Endothelial cell of umbilical vein (primary cell): ENCODE measurements around the gene KCNC4. TPM values are rescaled to one million over a fixed set of nuclear protein-coding genes. Genes with fewer than 3 reads are reported as not detected.

Experiments
- BruUV-seq: library from RNA; stranded (reverse); fragments of 400-500 nt; replicated peaks from 2 replicates; lab custom pipeline; 2021; lab: Mats Ljungman, UMichigan
- CTCF ChIA-PET: fragments of 300-600, 350-600 bp; sonication (Branson Sonifier 250); formaldehyde crosslinking; loops from one replicate; lab custom pipeline; 2021; ENCODE audit warnings: antibody characterized with exemption, inconsistent platforms; lab: Charles Lee
- POLR2A ChIA-PET: fragments of 300-600, 350-600 bp; sonication (Branson Sonifier 250); formaldehyde crosslinking; loops from one replicate; lab custom pipeline; 2021; ENCODE audit warnings: antibody characterized with exemption, inconsistent platforms; lab: Charles Lee
- DNase-seq: peaks from one replicate; pipeline ENCODE4 v3.0.0-alpha.2; 2011; ENCODE audit warnings: low read depth, low spot score
- FAIRE-seq: peaks from 2 replicates; lab custom pipeline; 2011; peaks lifted over from hg19 to GRCh38; lab: Jason Lieb, UNC
- H2AFZ ChIP-seq: 2 replicates; pipeline ENCODE4 v1.6.0; 2012; ENCODE audit warnings: low read depth, low read length, control low read depth, inconsistent platforms
- H3K27ac ChIP-seq: 2 replicates; pipeline ENCODE4 v1.5.1; 2011; ENCODE audit warnings: low read depth, mild to moderate bottlenecking, control low read depth, low read length, moderate library complexity; ENCODE audit not compliant: insufficient read depth
- H3K27me3 ChIP-seq, 2 experiments: 2 replicates each; pipeline versions ENCODE4 v1.6.0 to v1.6.1; 2011; ENCODE audit warnings: low read length in 2 of 2, mixed read lengths in 1 of 2; ENCODE audit not compliant: control insufficient read depth in 2 of 2, insufficient read depth in 2 of 2
- H3K36me3 ChIP-seq, 2 experiments: 2 replicates in 1 of 2; 3 replicates in 1 of 2; pipeline ENCODE4 v1.5.1; 2011; ENCODE audit warnings: low read length in 2 of 2, mild to moderate bottlenecking in 1 of 2, moderate library complexity in 1 of 2; ENCODE audit not compliant: control insufficient read depth in 2 of 2, insufficient read depth in 2 of 2; ENCODE audit errors: extremely low read depth in 1 of 2
- H3K4me1 ChIP-seq: 3 replicates; pipeline ENCODE4 v1.5.1; 2011; ENCODE audit warnings: mild to moderate bottlenecking, low read length; ENCODE audit not compliant: control insufficient read depth, insufficient read depth; ENCODE audit errors: extremely low read depth
- H3K4me2 ChIP-seq: 2 replicates; pipeline ENCODE4 v1.6.1; 2011; ENCODE audit warnings: low read length, control low read depth, mixed read lengths; ENCODE audit not compliant: insufficient read depth
- H3K4me3 ChIP-seq, 3 experiments: fragments of 200-600 bp in 1 of 3; sonication (generic), shearing (Covaris generic) in 1 of 3; replicated peaks in 1 of 3; 2 replicates each; pipeline ENCODE4 v1.5.1; 2011 to 2016; ENCODE audit warnings: control low read depth in 3 of 3, low read length in 3 of 3, mild to moderate bottlenecking in 2 of 3, inconsistent platforms in 1 of 3, low read depth in 1 of 3, moderate library complexity in 1 of 3; ENCODE audit not compliant: insufficient read depth in 1 of 3
- H3K79me2 ChIP-seq: 2 replicates; pipeline ENCODE4 v1.6.0; 2012; ENCODE audit warnings: low read length, inconsistent platforms; ENCODE audit not compliant: control insufficient read depth, insufficient read depth
- H3K9ac ChIP-seq: replicated peaks from 2 replicates; pipeline ENCODE3; 2011; ENCODE audit warnings: low read length, control low read depth; ENCODE audit not compliant: insufficient read depth; ENCODE audit errors: extremely low read depth
- H3K9me1 ChIP-seq: replicated peaks from 3 replicates; pipeline ENCODE4 v1.6.0; 2011; ENCODE audit warnings: mild to moderate bottlenecking, low read length; ENCODE audit not compliant: control insufficient read depth, insufficient read depth; ENCODE audit errors: extremely low read depth
- H3K9me3 ChIP-seq: replicated peaks from 2 replicates; pipeline ENCODE4 v1.5.1; 2012; ENCODE audit warnings: low read length, inconsistent platforms; ENCODE audit not compliant: control insufficient read depth, insufficient read depth
- H4K20me1 ChIP-seq: replicated peaks from 2 replicates; pipeline ENCODE3; 2011; ENCODE audit warnings: mild to moderate bottlenecking, low read length; ENCODE audit not compliant: control insufficient read depth, insufficient read depth; ENCODE audit errors: extremely low read depth
- EZH2 ChIP-seq: IDR thresholded peaks from 2 replicates; pipeline ENCODE4 v1.6.1; 2012; ENCODE audit warnings: borderline replicate concordance, low read depth, mild to moderate bottlenecking, moderate library complexity, low read length, inconsistent platforms; ENCODE audit not compliant: severe bottlenecking
- FOS ChIP-seq: IDR thresholded peaks from 2 replicates; pipeline ENCODE4 v1.6.1; 2011; ENCODE audit warnings: mild to moderate bottlenecking, low read length, moderate library complexity, borderline replicate concordance; ENCODE audit not compliant: insufficient read depth
- GATA2 ChIP-seq: IDR thresholded peaks from 2 replicates; pipeline ENCODE4 v1.7.0; 2011; ENCODE audit warnings: low read depth, mild to moderate bottlenecking, moderate library complexity, mixed read lengths, low read length; ENCODE audit not compliant: insufficient read length, insufficient read depth
- JUN ChIP-seq: IDR thresholded peaks from 2 replicates; pipeline ENCODE4 v1.6.1; 2011; ENCODE audit warnings: borderline replicate concordance, low read depth; ENCODE audit not compliant: insufficient read length, insufficient read depth
- MYC ChIP-seq: IDR thresholded peaks from one replicate; pipeline ENCODE4 v1.6.1; 2011; ENCODE audit warnings: mild to moderate bottlenecking, low read depth, low read length
- POLR2A ChIP-seq: IDR thresholded peaks from 2 replicates; pipeline ENCODE4 v1.6.1; 2012; ENCODE audit warnings: low read depth, mild to moderate bottlenecking, control low read depth, low read length
- POLR2AphosphoS5 ChIP-seq: IDR thresholded peaks from 2 replicates; pipeline ENCODE4 v1.6.1; 2012; ENCODE audit warnings: low read depth, mild to moderate bottlenecking, control low read depth, low read length, moderate library complexity; ENCODE audit not compliant: insufficient read depth
- dilution Hi-C: fragments of 300-500 bp; cut with MboI; formaldehyde crosslinking; loops from one replicate; pipeline ENCODE4 v1.15.0; 2019; ENCODE audit warnings: low sequenced_read_pairs; ENCODE audit not compliant: extremely low pct_ligation_motif_present
- intact Hi-C: fragments of 100-400 bp; cut with micrococcal nuclease; formaldehyde crosslinking; loops from one replicate; pipeline ENCODE4 v1.10.0; 2022
- polyA plus RNA-seq, 4 experiments: library from polyadenylated mRNA; depleted of rRNA in 3 of 4; stranded (reverse) in 3 of 4; unstranded in 1 of 4; fragments of >200 nt; gene quantifications; 2 replicates each; pipeline versions ENCODE4 v1.2.1 to v1.2.3, GENCODE V29; 2011 to 2012; ENCODE audit warnings: missing spikeins in 1 of 4
- total RNA-seq: library from RNA; stranded (reverse); gene quantifications from 2 replicates; pipeline ENCODE4 v1.2.3, GENCODE V29; 2021
- TF ChIP-seq, protein P1 (sequence below), 2 donors: IDR thresholded peaks; 1 replicate in 1 of 2; 2 replicates in 1 of 2; pipeline ENCODE4 v1.5.1; 2011; ENCODE audit warnings: low read length in 2 of 2, mild to moderate bottlenecking in 2 of 2, moderate library complexity in 2 of 2, control low read depth in 1 of 2, inconsistent platforms in 1 of 2, low read depth in 1 of 2; ENCODE audit not compliant: insufficient read depth in 1 of 2; ENCODE audit errors: extremely low read depth in 1 of 2
- TF ChIP-seq, protein P2 (sequence below): IDR thresholded peaks from 2 replicates; pipeline ENCODE4 v1.6.1; 2011; ENCODE audit not compliant: insufficient read depth, insufficient read length

The KCNC4 gene
- total and polyA plus RNA-seq, 2 donors (not counting 3 experiments of a cell fraction or from before 2014, with no cell fraction given), result 6.7 to 22.5 TPM

DNA sequence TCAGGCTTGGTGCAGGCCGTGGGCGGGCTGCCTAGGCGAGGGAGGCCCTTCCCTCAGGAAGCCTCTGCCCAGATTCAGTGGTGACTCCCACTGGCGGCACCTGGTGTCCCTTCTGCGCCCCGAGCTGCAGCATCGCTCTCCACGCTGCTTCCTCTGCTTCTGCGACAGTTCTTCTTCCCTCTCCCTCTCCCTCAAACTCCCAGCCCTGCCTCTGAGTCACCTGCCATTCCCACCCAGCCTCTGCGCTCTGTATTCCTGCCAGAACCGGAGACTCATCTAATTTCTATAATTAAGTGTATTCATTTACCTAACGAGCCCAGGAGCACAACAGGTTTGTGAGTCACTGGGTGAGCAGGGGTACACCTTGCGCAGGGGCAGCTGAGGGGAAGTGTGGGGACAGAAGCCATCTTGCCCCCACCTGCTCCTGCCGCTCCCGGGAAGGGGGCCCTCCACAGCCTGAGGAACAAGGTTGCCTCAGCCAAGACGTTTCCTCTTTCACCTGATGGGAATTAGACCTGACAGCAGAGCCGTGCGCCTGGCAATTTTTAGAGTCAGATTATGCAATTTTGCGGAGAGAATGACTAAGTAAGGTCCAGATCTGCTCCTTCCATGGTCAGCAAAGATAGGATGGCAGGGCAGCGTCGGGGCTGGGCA is 19.4 kb downstream of the KCNC4 start:
- Histone ChIP-seq H3K36me3 (peaks cover 0 to 15% of the 10 kb centered on the region in 2 experiments), H2AFZ (no peak overlapping the region), H3K27ac (no peak overlapping the region), H3K4me3 (no peak overlapping the region), H3K4me2 (no peak overlapping the region), H3K9me1 (no peaks in the 10 kb centered on the region), H3K9me3 (no peaks in the 10 kb centered on the region), H3K4me1 (peaks cover under 1% of the 10 kb centered on the region), H3K79me2 (no peaks in the 10 kb centered on the region), H3K9ac (no peak overlapping the region), H4K20me1 (no peaks in the 10 kb centered on the region), H3K27me3 (no peaks in the 10 kb centered on the region)
- POLR2A ChIA-PET, result no interaction called here
- CTCF ChIA-PET, result interaction anchor here (1.2 to 2.3 kb wide), 3 partner anchors 10 to 266 kb away, joined by 3 to 9 read pairs (median 4); no protein-coding TSS in a partner anchor
- FAIRE-seq (no peak), DNase-seq (no peak)
- no peak for TF ChIP-seq MYC
- no peak for TF ChIP-seq FOS
- no peak for TF ChIP-seq POLR2A
- no peak for TF ChIP-seq GATA2
- TF ChIP-seq, protein P1, sequence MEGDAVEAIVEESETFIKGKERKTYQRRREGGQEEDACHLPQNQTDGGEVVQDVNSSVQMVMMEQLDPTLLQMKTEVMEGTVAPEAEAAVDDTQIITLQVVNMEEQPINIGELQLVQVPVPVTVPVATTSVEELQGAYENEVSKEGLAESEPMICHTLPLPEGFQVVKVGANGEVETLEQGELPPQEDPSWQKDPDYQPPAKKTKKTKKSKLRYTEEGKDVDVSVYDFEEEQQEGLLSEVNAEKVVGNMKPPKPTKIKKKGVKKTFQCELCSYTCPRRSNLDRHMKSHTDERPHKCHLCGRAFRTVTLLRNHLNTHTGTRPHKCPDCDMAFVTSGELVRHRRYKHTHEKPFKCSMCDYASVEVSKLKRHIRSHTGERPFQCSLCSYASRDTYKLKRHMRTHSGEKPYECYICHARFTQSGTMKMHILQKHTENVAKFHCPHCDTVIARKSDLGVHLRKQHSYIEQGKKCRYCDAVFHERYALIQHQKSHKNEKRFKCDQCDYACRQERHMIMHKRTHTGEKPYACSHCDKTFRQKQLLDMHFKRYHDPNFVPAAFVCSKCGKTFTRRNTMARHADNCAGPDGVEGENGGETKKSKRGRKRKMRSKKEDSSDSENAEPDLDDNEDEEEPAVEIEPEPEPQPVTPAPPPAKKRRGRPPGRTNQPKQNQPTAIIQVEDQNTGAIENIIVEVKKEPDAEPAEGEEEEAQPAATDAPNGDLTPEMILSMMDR (IDR thresholded peaks at IDR 0.05; ENCODE audit: extremely low read depth in 1 of 2, insufficient read depth in 1 of 2, low read depth in 1 of 2, low read length in 2 of 2), result no peak
- TF ChIP-seq EZH2, result no peak
- no peak for TF ChIP-seq POLR2AphosphoS5
- TF ChIP-seq, protein P2, sequence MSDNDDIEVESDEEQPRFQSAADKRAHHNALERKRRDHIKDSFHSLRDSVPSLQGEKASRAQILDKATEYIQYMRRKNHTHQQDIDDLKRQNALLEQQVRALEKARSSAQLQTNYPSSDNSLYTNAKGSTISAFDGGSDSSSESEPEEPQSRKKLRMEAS, result no peak
- no peak for TF ChIP-seq JUN
- intact Hi-C loops (no loop called here), dilution Hi-C loops (no loop called here)
- BruUV-seq, result no TSS peak
